Renal cortical epithelial cell (primary cell): ENCODE measurements around the gene SPP2. TPM values are rescaled to one million over a fixed set of nuclear protein-coding genes. Genes with fewer than 3 reads are reported as not detected.
A peak's percentile ranks its signal among the peaks of the same experiment; 100 is the strongest.

Source experiments
- DNase-seq: peaks from one replicate; pipeline ENCODE4 v3.0.0-alpha.2; 2011; ENCODE audit warnings: low read depth
- total RNA-seq: library from RNA; depleted of rRNA; stranded (reverse); fragments of >200 nt; gene quantifications from 2 replicates; pipeline ENCODE4 v1.2.3, GENCODE V29; 2014

The SPP2 gene
- total RNA-seq, 1 donor from 2014 or later = not detected

- DNase-seq = peak; percentile 36
Measured at GRCh38 chr2:234091883-234092282, 41.4 kb downstream of the SPP2 start.

GRCh38 chr2:234092344-234092743 lies 41.8 kb downstream of the SPP2 start:
- DNase-seq = no peak

- DNase-seq = no peak
Measured at GRCh38 chr2:234095301-234095700, 44.8 kb downstream of the SPP2 start.

- no peak for DNase-seq
Measured at GRCh38 chr2:234096164-234096563, 45.7 kb downstream of the SPP2 start.

GRCh38 chr2:234098681-234099080 lies 48.2 kb downstream of the SPP2 start:
- DNase-seq = peak; percentile 57

- no peak for DNase-seq
Measured at GRCh38 chr2:234099266-234099665, 48.8 kb downstream of the SPP2 start.

GRCh38 chr2:234100686-234101085 lies 50.2 kb downstream of the SPP2 start:
- no peak for DNase-seq

GRCh38 chr2:234102112-234102511 lies 51.6 kb downstream of the SPP2 start:
- DNase-seq = peak; percentile 23

- DNase-seq = no peak
Measured at GRCh38 chr2:234107861-234108260, 57.4 kb downstream of the SPP2 start.

- no peak for DNase-seq
Measured at GRCh38 chr2:234109321-234109720, 58.8 kb downstream of the SPP2 start.

- no peak for DNase-seq
Measured at GRCh38 chr2:234110219-234110618, 59.7 kb downstream of the SPP2 start.

- DNase-seq = peak; percentile 81
Measured at GRCh38 chr2:234111523-234111922, 61.0 kb downstream of the SPP2 start.

GRCh38 chr2:234116010-234116409 lies 65.5 kb downstream of the SPP2 start:
- peak; percentile 68 for DNase-seq

- no peak for DNase-seq
Measured at GRCh38 chr2:234121999-234122398, 71.5 kb downstream of the SPP2 start.

- DNase-seq = no peak
Measured at GRCh38 chr2:234125451-234126145, 75.1 kb downstream of the SPP2 start.

- DNase-seq = no peak
Measured at GRCh38 chr2:234126146-234126470, 75.6 kb downstream of the SPP2 start.

Other genes starting within 250 kb of the SPP2 start
- gene HJURP, start 196.2 kb upstream of the SPP2 start, total RNA-seq = 1.1 and 13.0 TPM in 2 replicates
- 1.0 and 4.5 TPM in 2 replicates for gene TRPM8, start 133.3 kb upstream of the SPP2 start, total RNA-seq